Heart left ventricle (tissue), 16 donors: ENCODE results near the gene ALK. TPM values are rescaled to one million over a fixed set of nuclear protein-coding genes. Genes with fewer than 3 reads are reported as not detected.

Experiments
- ATAC-seq, 4 donors: fragments of 200-7000 bp; cut with Tn5 transposase; one replicate each; pipeline ENCODE4 v1.9.1; 2020 to 2022; ENCODE audit warnings: moderate library complexity in 4 of 4, mild to moderate bottlenecking in 3 of 4, moderate number of reproducible peaks in 1 of 4
- DNase-seq, 5 donors: peaks; one replicate each; pipeline ENCODE4 v3.0.0-alpha.2; 2020
- H3K27ac ChIP-seq, 12 donors: fragments of 200-600 bp; sonication (generic) in 4 of 12; one replicate each; pipeline versions ENCODE4 v1.5.0 to v1.8.0; 2016 to 2022; ENCODE audit warnings: mild to moderate bottlenecking in 2 of 12
- H3K27me3 ChIP-seq, 9 donors: fragments of 200-600 bp; sonication (generic) in 2 of 9; one replicate each; pipeline versions ENCODE4 v1.5.1 to v1.8.0; 2016 to 2022; ENCODE audit warnings: mild to moderate bottlenecking in 3 of 9
- H3K36me3 ChIP-seq, 9 donors: fragments of 200-600 bp; sonication (generic) in 2 of 9; one replicate each; pipeline versions ENCODE4 v1.5.0 to v1.8.0; 2018 to 2022; ENCODE audit warnings: mild to moderate bottlenecking in 2 of 9
- H3K4me1 ChIP-seq, 12 donors: fragments of 200-600 bp; sonication (generic) in 4 of 12; one replicate each; pipeline versions ENCODE4 v1.5.0 to v1.8.0; 2016 to 2022; ENCODE audit warnings: mild to moderate bottlenecking in 3 of 12
- H3K4me3 ChIP-seq, 12 donors: fragments of 200-600 bp; sonication (generic) in 4 of 12; one replicate each; pipeline versions ENCODE4 v1.5.0 to v1.8.0; 2017 to 2022; ENCODE audit warnings: mild to moderate bottlenecking in 9 of 12, moderate library complexity in 4 of 12
- H3K9me3 ChIP-seq, 12 donors: fragments of 200-600 bp; sonication (generic) in 4 of 12; one replicate each; pipeline versions ENCODE4 v1.5.0 to v1.8.0; 2016 to 2022; ENCODE audit warnings: mild to moderate bottlenecking in 1 of 12
- POLR2A ChIP-seq, 2 donors: fragments of 450-650 bp; IDR thresholded peaks; one replicate each; pipeline ENCODE4 v1.6.1; 2017; ENCODE audit warnings: antibody characterized with exemption in 2 of 2, mild to moderate bottlenecking in 2 of 2, moderate library complexity in 2 of 2
- WGBS, 4 donors: extraction: QIAGEN DNeasy Blood & Tissue Kit in 2 of 4; methylation state at CpG; one replicate each; pipeline versions ENCODE4 v1.1.5 to v1.1.7; 2013 to 2018; 5-methylcytosine and 5-hydroxymethylcytosine counted together
- intact Hi-C, 10 donors: fragments of 100-400 bp; cut with DNase I; formaldehyde crosslinking; loops; one replicate each; pipeline versions ENCODE4 v1.11.1 to v1.14.2; 2022
- polyA plus RNA-seq, 2 donors: library from polyadenylated mRNA; stranded (reverse); fragments of 200-250 nt; gene quantifications; one replicate each; pipeline ENCODE4 v1.2.3, GENCODE V29; 2013
- total RNA-seq, 9 donors: library from RNA; depleted of rRNA in 2 of 9; stranded (reverse); fragments of >200 nt in 2 of 9; fragmentation: NEBNext Ultra II Directional in 3 of 9; extraction: Animal tissue kit (Norgen Biotek cat#: 25700) in 3 of 9; gene quantifications; one replicate each; pipeline versions ENCODE4 v1.1.0 to v1.2.4, GENCODE V29; 2016 to 2023
- TF ChIP-seq, protein P1 (sequence below), 12 donors: fragments of 200-600 bp; sonication (generic) in 4 of 12; IDR thresholded peaks; one replicate each; pipeline versions ENCODE4 v1.5.0 to v1.8.0; 2018 to 2022; ENCODE audit warnings: antibody characterized with exemption in 12 of 12, mild to moderate bottlenecking in 5 of 12
- donor health status: ischemic (EF 13 %, LVEDD 7.1; RV severe dilation, severe dysfunction).
- donor health status: healthy with polysubstance abuse.
- donor health status: DM: no; HTN: yes; CAD: no.
- donor health status: DM: no; HTN: no; CAD: no.
- donor health status: ischemic (EF 25% LVEDD 6.9; RV normal size, moderate dysfunction).
- donor health status: ischemic (EF 25% LVEDD 5.7; RV mildly dilated, moderate dysfunction).
- donor health status: healthy.
- donor health status: DM: yes; HTN: yes; CAD: no.
- donor health status: ischemic (EF 35%, LVEDD 5.7; RV mildly dilated, moderate dysfunction).
- donor health status: nonischemic (EF 11% LVEDD 7.7; RV severe dilation, severe dysfunction).
- donor health status: DM: yes; HTN: yes; CAD: no.
- donor health status: PGD.
- donor health status: ischemic (EF 29% LVEDD 5.4; RV normal size, mild dysfunction).
- donor health status: nonischemic (EF 23%, LVEDD 6.1; RV moderate dilation, normal function).

The ALK gene
- total and polyA plus RNA-seq, 11 donors = 0.05 to 0.50 (median 0.13) TPM; not detected in 5

- no peaks in the 10 kb centered on the region for H3K36me3 ChIP-seq
- no peaks in the 10 kb centered on the region for H3K4me1 ChIP-seq
- no peak overlapping the region for H3K4me3 ChIP-seq
- intact Hi-C loops = no loop called here
- DNase-seq (no peak), ATAC-seq (no peak)
- H3K27ac ChIP-seq = no peak overlapping the region
- 74 to 89% (median 78%) methylated on average over 2 of the region's 2 CpGs for WGBS, 4 donors
- no peaks in the 10 kb centered on the region for H3K9me3 ChIP-seq
- no peak for TF ChIP-seq POLR2A (IDR thresholded peaks at IDR 0.05)
- TF ChIP-seq, protein P1, sequence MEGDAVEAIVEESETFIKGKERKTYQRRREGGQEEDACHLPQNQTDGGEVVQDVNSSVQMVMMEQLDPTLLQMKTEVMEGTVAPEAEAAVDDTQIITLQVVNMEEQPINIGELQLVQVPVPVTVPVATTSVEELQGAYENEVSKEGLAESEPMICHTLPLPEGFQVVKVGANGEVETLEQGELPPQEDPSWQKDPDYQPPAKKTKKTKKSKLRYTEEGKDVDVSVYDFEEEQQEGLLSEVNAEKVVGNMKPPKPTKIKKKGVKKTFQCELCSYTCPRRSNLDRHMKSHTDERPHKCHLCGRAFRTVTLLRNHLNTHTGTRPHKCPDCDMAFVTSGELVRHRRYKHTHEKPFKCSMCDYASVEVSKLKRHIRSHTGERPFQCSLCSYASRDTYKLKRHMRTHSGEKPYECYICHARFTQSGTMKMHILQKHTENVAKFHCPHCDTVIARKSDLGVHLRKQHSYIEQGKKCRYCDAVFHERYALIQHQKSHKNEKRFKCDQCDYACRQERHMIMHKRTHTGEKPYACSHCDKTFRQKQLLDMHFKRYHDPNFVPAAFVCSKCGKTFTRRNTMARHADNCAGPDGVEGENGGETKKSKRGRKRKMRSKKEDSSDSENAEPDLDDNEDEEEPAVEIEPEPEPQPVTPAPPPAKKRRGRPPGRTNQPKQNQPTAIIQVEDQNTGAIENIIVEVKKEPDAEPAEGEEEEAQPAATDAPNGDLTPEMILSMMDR (IDR thresholded peaks at IDR 0.05) = no peak
- H3K27me3 ChIP-seq = peaks cover 0 to 4% (median 0%) of the 10 kb centered on the region in 9 donors
These were observed 189.4 kb downstream of the ALK start for GRCh38 chr2:29731948-29732347.

GRCh38 chr2:29729932-29730331, 191.5 kb downstream of the ALK start:
- no peak overlapping the region for H3K27ac ChIP-seq
- no peak for DNase-seq
- no peak for ATAC-seq
- no peaks in the 10 kb centered on the region for H3K9me3 ChIP-seq
- no peaks in the 10 kb centered on the region for H3K36me3 ChIP-seq
- 77 to 86% (median 82%) methylated on average over 7 of the region's 7 CpGs for WGBS, 4 donors
- no peaks in the 10 kb centered on the region for H3K4me1 ChIP-seq
- no peak overlapping the region for H3K4me3 ChIP-seq
- intact Hi-C loops = no loop called here
- peaks cover 0 to 4% (median 0%) of the 10 kb centered on the region in 9 donors for H3K27me3 ChIP-seq
- no peak for TF ChIP-seq POLR2A (IDR thresholded peaks at IDR 0.05)
- TF ChIP-seq, protein P1 (IDR thresholded peaks at IDR 0.05) = no peak

- ATAC-seq (no peak), DNase-seq (no peak)
- intact Hi-C loops = no loop called here
- 55 to 62% (median 61%) methylated on average over 7 of the region's 7 CpGs for WGBS, 4 donors
- no peaks in the 10 kb centered on the region for H3K9me3 ChIP-seq
- H3K27me3 ChIP-seq = peaks cover 0 to 4% (median 0%) of the 10 kb centered on the region in 9 donors
- TF ChIP-seq, protein P1 (IDR thresholded peaks at IDR 0.05) = no peak
- no peak for TF ChIP-seq POLR2A (IDR thresholded peaks at IDR 0.05)
- H3K27ac ChIP-seq = no peak overlapping the region
- no peaks in the 10 kb centered on the region for H3K36me3 ChIP-seq
- no peak overlapping the region for H3K4me3 ChIP-seq
- H3K4me1 ChIP-seq = no peaks in the 10 kb centered on the region
These were observed 192.0 kb downstream of the ALK start for GRCh38 chr2:29729401-29729800.

GRCh38 chr2:29726976-29727375, 194.4 kb downstream of the ALK start:
- Histone ChIP-seq H3K4me1 (no peaks in the 10 kb centered on the region), H3K9me3 (no peaks in the 10 kb centered on the region), H3K36me3 (no peaks in the 10 kb centered on the region), H3K27ac (no peak overlapping the region), H3K4me3 (no peak overlapping the region), H3K27me3 (no peaks in the 10 kb centered on the region)
- no peak for TF ChIP-seq POLR2A (IDR thresholded peaks at IDR 0.05)
- TF ChIP-seq, protein P1 (IDR thresholded peaks at IDR 0.05) = no peak
- no peak for ATAC-seq
- intact Hi-C loops = no loop called here
- 51 to 53% (median 52%) methylated on average over 2 of the region's 2 CpGs for WGBS, 4 donors
- DNase-seq = no peak
